ENCODE measurements around the gene PDILT. TPM values are rescaled to one million over a fixed set of nuclear protein-coding genes. Genes with fewer than 3 reads are reported as not detected.

PDILT gene
- total RNA-seq, 1 donor from 2014 or later = not detected

DNA sequence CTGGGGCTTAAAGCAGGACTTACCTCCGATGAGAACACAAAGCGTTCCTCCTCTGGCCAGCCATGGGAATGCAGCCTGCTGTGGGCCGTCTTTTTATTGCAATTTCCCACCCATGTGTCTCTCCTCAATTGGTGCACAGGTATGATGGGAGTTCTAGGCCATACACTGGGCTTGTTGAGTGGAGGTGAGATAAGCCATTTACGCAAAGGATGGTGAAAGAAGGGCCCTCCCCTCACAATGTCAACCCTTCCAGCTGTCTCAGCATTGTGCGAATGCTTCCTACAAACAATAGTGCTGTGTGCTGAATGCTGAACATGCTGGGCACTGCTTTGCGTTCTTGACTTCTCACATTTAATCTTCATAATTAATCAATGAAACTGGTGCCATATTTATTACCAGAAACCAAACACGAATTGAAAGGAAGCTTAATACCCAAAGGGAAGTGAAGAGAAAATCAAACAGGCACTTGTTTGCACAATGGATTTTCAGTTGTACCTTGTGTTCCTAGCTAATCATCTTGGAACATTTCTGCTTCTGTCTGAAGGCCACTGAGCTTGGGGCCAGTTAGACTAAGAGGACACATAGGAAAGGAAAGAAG is 77.0 kb downstream of the PDILT start, which contains the start of gene GP2:
GP2 (minus strand) TSS at position 70 of the 598 bp plus-strand sequence. CDS start 1,082 bp downstream, outside the sequence.
- Histone ChIP-seq H3K4me3 (no peak within 1 kb of the TSS), H3K4me1 (no peaks in the 10 kb centered on the region), H3K9me3 (no peaks in the 10 kb centered on the region), H3K36me3 (no peaks in the 10 kb centered on the region), H3K27me3 (no peaks in the 10 kb centered on the region), H3K27ac (no peak within 1 kb of the TSS)
- intact Hi-C loops (cut with DNase I) = no loop called here
- no peak for DNase-seq (ENCODE audit: extremely low spot score in 2 of 2)
- TF ChIP-seq, protein P1, sequence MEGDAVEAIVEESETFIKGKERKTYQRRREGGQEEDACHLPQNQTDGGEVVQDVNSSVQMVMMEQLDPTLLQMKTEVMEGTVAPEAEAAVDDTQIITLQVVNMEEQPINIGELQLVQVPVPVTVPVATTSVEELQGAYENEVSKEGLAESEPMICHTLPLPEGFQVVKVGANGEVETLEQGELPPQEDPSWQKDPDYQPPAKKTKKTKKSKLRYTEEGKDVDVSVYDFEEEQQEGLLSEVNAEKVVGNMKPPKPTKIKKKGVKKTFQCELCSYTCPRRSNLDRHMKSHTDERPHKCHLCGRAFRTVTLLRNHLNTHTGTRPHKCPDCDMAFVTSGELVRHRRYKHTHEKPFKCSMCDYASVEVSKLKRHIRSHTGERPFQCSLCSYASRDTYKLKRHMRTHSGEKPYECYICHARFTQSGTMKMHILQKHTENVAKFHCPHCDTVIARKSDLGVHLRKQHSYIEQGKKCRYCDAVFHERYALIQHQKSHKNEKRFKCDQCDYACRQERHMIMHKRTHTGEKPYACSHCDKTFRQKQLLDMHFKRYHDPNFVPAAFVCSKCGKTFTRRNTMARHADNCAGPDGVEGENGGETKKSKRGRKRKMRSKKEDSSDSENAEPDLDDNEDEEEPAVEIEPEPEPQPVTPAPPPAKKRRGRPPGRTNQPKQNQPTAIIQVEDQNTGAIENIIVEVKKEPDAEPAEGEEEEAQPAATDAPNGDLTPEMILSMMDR (IDR thresholded peaks at IDR 0.05) = no peak
- no peak for TF ChIP-seq POLR2A (IDR thresholded peaks at IDR 0.05)

DNA sequence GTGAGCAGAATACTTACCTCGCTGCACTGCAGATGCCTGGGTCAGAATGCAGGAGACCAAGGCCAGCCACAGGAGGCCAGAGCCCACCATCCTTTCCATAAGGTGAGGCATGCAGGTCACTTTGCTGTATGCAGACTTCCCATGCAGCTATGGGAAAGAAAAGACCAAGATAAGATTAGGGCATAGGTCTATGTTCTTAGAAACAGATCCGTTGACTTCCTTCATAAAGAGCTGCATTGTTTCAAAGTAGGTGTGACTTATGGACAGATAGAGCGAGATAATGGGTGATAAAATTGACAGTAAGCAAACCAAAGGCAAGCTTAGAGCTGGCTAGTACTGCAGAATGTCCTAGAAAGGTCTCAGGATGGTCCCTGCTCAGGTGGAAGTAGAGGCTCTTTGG is 78.2 kb downstream of the PDILT start:
- H3K27ac ChIP-seq = no peak overlapping the region
- intact Hi-C loops (cut with DNase I) = no loop called here
- no peaks in the 10 kb centered on the region for H3K9me3 ChIP-seq

DNA sequence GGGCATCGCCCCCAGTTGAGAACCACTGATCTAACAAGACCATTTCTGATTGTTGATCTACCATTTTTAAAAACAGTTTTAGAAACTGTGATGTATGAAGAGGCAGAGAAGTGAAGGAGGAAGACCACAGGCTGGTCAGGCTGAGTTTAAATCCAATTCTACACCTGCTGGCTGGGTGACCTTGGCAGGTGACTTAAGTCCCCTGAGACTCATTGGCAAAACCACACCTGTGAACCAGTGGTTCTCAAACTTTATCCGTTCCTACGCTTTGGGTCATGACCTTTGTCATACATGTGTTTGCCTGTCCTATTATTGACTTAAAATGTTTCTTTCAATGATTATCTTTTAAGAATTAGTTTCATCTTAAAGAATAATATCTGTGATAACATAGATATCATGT is 79.5 kb downstream of the PDILT start:
- intact Hi-C loops (cut with DNase I) = no loop called here

More for the DNA sequence above, 78.2 kb downstream of the PDILT start:
- H3K27me3 ChIP-seq = no peaks in the 10 kb centered on the region
- H3K36me3 ChIP-seq = no peaks in the 10 kb centered on the region
- TF ChIP-seq POLR2AphosphoS5 (IDR thresholded peaks at IDR 0.05; ENCODE audit: insufficient read depth in 1 of 2, low read depth in 1 of 2) (no peak), POLR2A (IDR thresholded peaks at IDR 0.05) (no peak)
- TF ChIP-seq, protein P1 (IDR thresholded peaks at IDR 0.05) = no peak
- H3K4me1 ChIP-seq = no peaks in the 10 kb centered on the region
- no peak for DNase-seq (ENCODE audit: extremely low spot score in 2 of 2)
- no peak overlapping the region for H3K4me3 ChIP-seq

DNA sequence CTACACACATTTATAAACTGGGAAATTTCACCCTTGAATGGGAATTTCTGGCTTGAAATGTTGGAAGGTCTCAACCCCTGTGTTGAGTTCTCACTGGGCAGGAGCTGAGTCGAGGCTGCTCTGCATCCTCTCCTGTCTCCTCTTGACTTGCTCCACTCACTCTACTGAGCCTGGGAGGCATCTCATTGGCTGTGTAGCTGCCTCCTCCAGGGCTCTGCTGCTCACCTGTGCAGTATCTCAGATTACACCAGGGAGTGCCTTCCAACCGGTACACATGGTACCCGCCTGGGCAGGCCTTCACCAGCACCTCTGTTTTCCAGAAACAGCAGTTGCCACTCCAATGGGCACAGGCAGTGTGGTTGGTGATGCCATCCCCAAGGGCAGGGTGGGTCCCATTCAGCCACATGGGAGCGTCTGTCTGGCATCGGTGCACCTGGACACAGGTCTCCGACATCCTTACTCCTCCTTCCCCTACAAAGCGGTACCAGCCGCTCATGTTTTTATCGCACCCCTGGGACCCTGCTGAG is 80.9 kb downstream of the PDILT start:
- Histone ChIP-seq H3K9me3 (no peaks in the 10 kb centered on the region), H3K4me1 (no peaks in the 10 kb centered on the region), H3K27me3 (no peaks in the 10 kb centered on the region), H3K27ac (no peak overlapping the region), H3K36me3 (no peaks in the 10 kb centered on the region), H3K4me3 (no peak overlapping the region)
- TF ChIP-seq, protein P1 (IDR thresholded peaks at IDR 0.05) = no peak
- TF ChIP-seq POLR2A (IDR thresholded peaks at IDR 0.05) = no peak
- TF ChIP-seq POLR2AphosphoS5 (IDR thresholded peaks at IDR 0.05; ENCODE audit: insufficient read depth in 1 of 2, low read depth in 1 of 2) = no peak
- no peak for DNase-seq (ENCODE audit: extremely low spot score in 2 of 2)
- intact Hi-C loops (cut with DNase I) = no loop called here

More for the DNA sequence above, 79.5 kb downstream of the PDILT start:
- H3K27me3 ChIP-seq = no peaks in the 10 kb centered on the region
- no peak overlapping the region for H3K4me3 ChIP-seq
- no peak overlapping the region for H3K27ac ChIP-seq
- H3K4me1 ChIP-seq = no peaks in the 10 kb centered on the region
- no peak for DNase-seq (ENCODE audit: extremely low spot score in 2 of 2)
- TF ChIP-seq, protein P1 (IDR thresholded peaks at IDR 0.05) = no peak
- TF ChIP-seq POLR2AphosphoS5 (IDR thresholded peaks at IDR 0.05; ENCODE audit: insufficient read depth in 1 of 2, low read depth in 1 of 2) = no peak
- no peak for TF ChIP-seq POLR2A (IDR thresholded peaks at IDR 0.05)
- H3K36me3 ChIP-seq = no peaks in the 10 kb centered on the region
- H3K9me3 ChIP-seq = no peaks in the 10 kb centered on the region

DNA sequence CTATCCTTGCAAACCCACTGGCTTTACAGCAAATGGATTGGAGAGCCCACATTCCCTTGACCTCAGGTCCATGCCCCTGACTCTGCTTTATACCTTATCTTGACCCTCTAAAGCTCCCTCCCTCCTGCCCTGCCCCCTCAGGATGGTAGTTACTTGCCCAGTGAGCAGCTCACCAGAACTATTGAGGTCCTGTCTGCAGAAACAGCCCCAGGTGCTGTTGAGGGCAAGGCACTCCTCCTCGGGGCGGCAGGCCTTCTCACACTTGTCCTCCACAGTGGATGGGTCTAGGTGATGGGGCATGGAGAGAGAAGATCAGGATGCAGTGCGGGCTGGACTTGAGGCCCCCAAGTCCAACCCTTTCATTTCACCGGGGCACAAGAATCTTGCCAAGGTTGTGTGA is 81.8 kb downstream of the PDILT start:
- H3K9me3 ChIP-seq = no peaks in the 10 kb centered on the region
- no peaks in the 10 kb centered on the region for H3K27me3 ChIP-seq
- H3K36me3 ChIP-seq = no peaks in the 10 kb centered on the region
- TF ChIP-seq POLR2A (IDR thresholded peaks at IDR 0.05) = no peak
- TF ChIP-seq, protein P1 (IDR thresholded peaks at IDR 0.05) = no peak
- no peak for TF ChIP-seq POLR2AphosphoS5 (IDR thresholded peaks at IDR 0.05; ENCODE audit: insufficient read depth in 1 of 2, low read depth in 1 of 2)
- H3K27ac ChIP-seq = no peak overlapping the region
- H3K4me1 ChIP-seq = no peaks in the 10 kb centered on the region
- intact Hi-C loops (cut with DNase I) = no loop called here
- DNase-seq (ENCODE audit: extremely low spot score in 2 of 2) = no peak
- H3K4me3 ChIP-seq = no peak overlapping the region
